ENCODE results near the gene NHERF1.

The NHERF1 gene

GRCh38 chr17:74739227-74739831 lies 9.1 kb upstream of the NHERF1 start:
- no peak overlapping the region for H3K27ac ChIP-seq
- no peak for TF ChIP-seq CTCF (IDR thresholded peaks at IDR 0.05; ENCODE audit: low read depth, low read length)
- no peak overlapping the region for H3K4me3 ChIP-seq (ENCODE audit: low read depth, low read length)
- H3K9me3 ChIP-seq (ENCODE audit: severe bottlenecking), result peaks cover 5% of the 10 kb centered on the region
- no peaks in the 10 kb centered on the region; the same call in 1 of the 2 replicates for H3K36me3 ChIP-seq
- DNase-seq, result peak; percentile 13
- no peaks in the 10 kb centered on the region for H3K27me3 ChIP-seq (ENCODE audit: insufficient read depth, low read depth, severe bottlenecking)

- TF ChIP-seq CTCF (IDR thresholded peaks at IDR 0.05; ENCODE audit: low read depth, low read length), result no peak
- Histone ChIP-seq H3K36me3 (no peaks in the 10 kb centered on the region; the same call in 1 of the 2 replicates), H3K9me3 (ENCODE audit: severe bottlenecking) (peaks cover 5% of the 10 kb centered on the region)
Observed at GRCh38 chr17:74740173-74740572, 8.3 kb upstream of the NHERF1 start.

GRCh38 chr17:74740641-74741387 lies 7.6 kb upstream of the NHERF1 start:
- H3K4me3 ChIP-seq (ENCODE audit: low read depth, low read length), result no peak overlapping the region
- no peaks in the 10 kb centered on the region for H3K27me3 ChIP-seq (ENCODE audit: insufficient read depth, low read depth, severe bottlenecking)
- no peak for TF ChIP-seq CTCF (IDR thresholded peaks at IDR 0.05; ENCODE audit: low read depth, low read length)
- H3K27ac ChIP-seq, result no peak overlapping the region
- H3K36me3 ChIP-seq, result no peaks in the 10 kb centered on the region; the same call in 1 of the 2 replicates
- H3K9me3 ChIP-seq (ENCODE audit: severe bottlenecking), result peaks cover 5% of the 10 kb centered on the region
- DNase-seq, result no peak

More at GRCh38 chr17:74740173-74740572, 8.3 kb upstream of the NHERF1 start:
- Histone ChIP-seq H3K4me3 (ENCODE audit: low read depth, low read length) (no peak overlapping the region), H3K27ac (no peak overlapping the region), H3K27me3 (ENCODE audit: insufficient read depth, low read depth, severe bottlenecking) (no peaks in the 10 kb centered on the region)
- DNase-seq, result no peak

- no peak for DNase-seq
- no peak overlapping the region for H3K4me3 ChIP-seq (ENCODE audit: low read depth, low read length)
- no peak overlapping the region for H3K27ac ChIP-seq
Observed at GRCh38 chr17:74742153-74742515, 6.3 kb upstream of the NHERF1 start.

GRCh38 chr17:74742978-74743545 lies 5.4 kb upstream of the NHERF1 start:
- no peak overlapping the region for H3K27ac ChIP-seq
- peaks cover 5% of the 10 kb centered on the region for H3K9me3 ChIP-seq (ENCODE audit: severe bottlenecking)
- no peaks in the 10 kb centered on the region; the same call in 1 of the 2 replicates for H3K36me3 ChIP-seq
- no peak for DNase-seq
- H3K4me3 ChIP-seq (ENCODE audit: low read depth, low read length), result no peak overlapping the region
- no peak for TF ChIP-seq CTCF (IDR thresholded peaks at IDR 0.05; ENCODE audit: low read depth, low read length)
- H3K27me3 ChIP-seq (ENCODE audit: insufficient read depth, low read depth, severe bottlenecking), result no peaks in the 10 kb centered on the region

More at GRCh38 chr17:74742153-74742515, 6.3 kb upstream of the NHERF1 start:
- Histone ChIP-seq H3K9me3 (ENCODE audit: severe bottlenecking) (peaks cover 5% of the 10 kb centered on the region), H3K27me3 (ENCODE audit: insufficient read depth, low read depth, severe bottlenecking) (no peaks in the 10 kb centered on the region), H3K36me3 (no peaks in the 10 kb centered on the region; the same call in 1 of the 2 replicates)
- no peak for TF ChIP-seq CTCF (IDR thresholded peaks at IDR 0.05; ENCODE audit: low read depth, low read length)

All from WERI-Rb-1 (cell line).